Measurements from ENCODE around the gene MCL1.

MCL1 gene

GRCh38 chr1:150528196-150528595 lies 51.2 kb downstream of the MCL1 start:
- no peak overlapping the region for H3K4me3 Mint-ChIP-seq
- no peak overlapping the region for H3K27ac Mint-ChIP-seq
- H3K36me3 Mint-ChIP-seq, result no peaks in the 10 kb centered on the region
- ATAC-seq, result no peak
- no peaks in the 10 kb centered on the region for H3K27me3 Mint-ChIP-seq
- peaks cover 14% of the 10 kb centered on the region for H3K4me1 Mint-ChIP-seq
- no peaks in the 10 kb centered on the region for H3K9me3 Mint-ChIP-seq

DNA sequence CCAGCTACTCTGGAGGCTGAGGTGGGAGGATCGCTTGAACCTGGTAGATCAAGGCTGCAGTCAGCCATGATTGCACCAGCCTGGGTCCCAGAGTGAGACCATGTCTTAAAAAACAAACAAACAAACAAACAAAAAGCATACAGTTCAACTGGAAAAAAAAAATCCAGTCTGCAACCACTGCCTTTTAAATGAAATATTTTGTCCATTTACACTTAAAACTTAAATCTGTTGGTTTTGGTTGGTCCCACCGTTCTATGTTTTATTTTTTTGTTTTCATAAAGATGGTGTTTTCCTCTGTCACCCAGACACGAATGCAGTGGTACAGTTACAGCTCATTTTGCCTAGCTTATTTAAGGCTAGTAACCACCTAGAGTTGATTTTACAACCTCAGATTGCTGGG lies 54.1 kb downstream of the MCL1 start:
- Mint-ChIP-seq H3K27ac (no peak overlapping the region), H3K9me3 (no peaks in the 10 kb centered on the region), H3K4me3 (no peak overlapping the region), H3K4me1 (no peaks in the 10 kb centered on the region), H3K27me3 (no peaks in the 10 kb centered on the region), H3K36me3 (no peaks in the 10 kb centered on the region)
- ATAC-seq, result no peak
